Heart left ventricle (tissue), 13 donors: ENCODE data around the gene ZNF521.

Source experiments
- CTCF ChIP-seq, 12 donors: fragments of 200-600 bp; sonication (generic) in 4 of 12; IDR thresholded peaks; one replicate each; pipeline versions ENCODE4 v1.5.0 to v1.8.0; 2018 to 2022; ENCODE audit warnings: antibody characterized with exemption in 12 of 12, mild to moderate bottlenecking in 5 of 12
- POLR2A ChIP-seq, 2 donors: fragments of 450-650 bp; IDR thresholded peaks; one replicate each; pipeline ENCODE4 v1.6.1; 2017; ENCODE audit warnings: antibody characterized with exemption in 2 of 2, mild to moderate bottlenecking in 2 of 2, moderate library complexity in 2 of 2
- donor health status: ischemic (EF 13 %, LVEDD 7.1; RV severe dilation, severe dysfunction).
- donor health status: DM: no; HTN: yes; CAD: no.
- donor health status: DM: no; HTN: no; CAD: no.
- donor health status: ischemic (EF 25% LVEDD 6.9; RV normal size, moderate dysfunction).
- donor health status: ischemic (EF 25% LVEDD 5.7; RV mildly dilated, moderate dysfunction).
- donor health status: ischemic (EF 35%, LVEDD 5.7; RV mildly dilated, moderate dysfunction).
- donor health status: nonischemic (EF 11% LVEDD 7.7; RV severe dilation, severe dysfunction).
- donor health status: DM: yes; HTN: yes; CAD: no.
- donor health status: PGD.
- donor health status: ischemic (EF 29% LVEDD 5.4; RV normal size, mild dysfunction).
- donor health status: nonischemic (EF 23%, LVEDD 6.1; RV moderate dilation, normal function).

- TF ChIP-seq CTCF (IDR thresholded peaks at IDR 0.05) = no peak
- no peak for TF ChIP-seq POLR2A (IDR thresholded peaks at IDR 0.05)
Observed at GRCh38 chr18:25075783-25076182, 276.2 kb downstream of the ZNF521 start.
